CD4-positive, alpha-beta memory T cell (primary cell): Measurements from ENCODE around the gene USH1G. TPM values are rescaled to one million over a fixed set of nuclear protein-coding genes. Genes with fewer than 3 reads are reported as not detected.

Experiments
- CTCF ChIA-PET: fragments of 350-600 bp; sonication (Branson Sonifier 250); formaldehyde crosslinking; loops from one replicate; lab custom pipeline; 2021; ENCODE audit warnings: inconsistent platforms; ENCODE audit not compliant: partially characterized antibody; lab: Charles Lee
- POLR2A ChIA-PET: fragments of 350-600 bp; sonication (Branson Sonifier 250); formaldehyde crosslinking; loops from one replicate; lab custom pipeline; 2021; ENCODE audit not compliant: partially characterized antibody; lab: Charles Lee
- DNase-seq, 5 donors: peaks; one replicate each; pipeline versions ENCODE4 v3.0.0 to v3.0.0-alpha.2; 2020 to 2022; ENCODE audit warnings: mixed read lengths in 1 of 5
- H3K27ac ChIP-seq: one replicate; pipeline ENCODE4 v1.7.0; 2013; ENCODE audit warnings: low read depth, low read length
- H3K27me3 ChIP-seq: 2 replicates; pipeline ENCODE4 v1.7.0; 2013; ENCODE audit warnings: mild to moderate bottlenecking, low read length, moderate library complexity; ENCODE audit not compliant: insufficient read depth
- H3K36me3 ChIP-seq: 2 replicates; pipeline ENCODE4 v1.7.0; 2013; ENCODE audit warnings: mild to moderate bottlenecking, low read length, moderate library complexity; ENCODE audit not compliant: insufficient read depth
- H3K4me1 ChIP-seq: 2 replicates; pipeline ENCODE4 v1.7.0; 2013; ENCODE audit warnings: mild to moderate bottlenecking, low read length, moderate library complexity; ENCODE audit not compliant: insufficient read depth
- H3K4me3 ChIP-seq, 2 donors: one replicate each; pipeline ENCODE4 v1.7.0; 2013; ENCODE audit warnings: low read length in 2 of 2, mild to moderate bottlenecking in 1 of 2
- H3K9me3 ChIP-seq, 2 donors: one replicate each; pipeline ENCODE4 v1.7.0; 2013; ENCODE audit warnings: low read length in 2 of 2, control low read depth in 1 of 2; ENCODE audit not compliant: control insufficient read depth in 1 of 2
- H3K27ac Mint-ChIP-seq, 7 donors: one replicate each; pipeline ENCODE4 v1.8.0; 2020 to 2021; ENCODE audit warnings: mixed read lengths in 7 of 7, mild to moderate bottlenecking in 6 of 7, inconsistent platforms in 3 of 7, moderate library complexity in 3 of 7
- H3K27me3 Mint-ChIP-seq, 2 donors: one replicate each; pipeline ENCODE4 v1.8.0; 2020 to 2021; ENCODE audit warnings: mixed read lengths in 2 of 2
- H3K36me3 Mint-ChIP-seq, 2 donors: one replicate each; pipeline ENCODE4 v1.8.0; 2020 to 2021; ENCODE audit warnings: mixed read lengths in 2 of 2, inconsistent platforms in 1 of 2, mild to moderate bottlenecking in 1 of 2
- H3K4me1 Mint-ChIP-seq, 4 donors: one replicate each; pipeline ENCODE4 v1.8.0; 2020 to 2021; ENCODE audit warnings: mixed read lengths in 4 of 4, mild to moderate bottlenecking in 1 of 4
- H3K4me3 Mint-ChIP-seq, 8 donors: one replicate each; pipeline ENCODE4 v1.8.0; 2020 to 2021; ENCODE audit warnings: mixed read lengths in 8 of 8, mild to moderate bottlenecking in 7 of 8, moderate library complexity in 6 of 8, inconsistent platforms in 3 of 8
- H3K9me3 Mint-ChIP-seq, 8 donors: one replicate each; pipeline ENCODE4 v1.8.0; 2020 to 2021; ENCODE audit warnings: mixed read lengths in 8 of 8, mild to moderate bottlenecking in 5 of 8, inconsistent platforms in 3 of 8, moderate library complexity in 1 of 8
- intact Hi-C: fragments of 100-400 bp; cut with micrococcal nuclease; formaldehyde crosslinking; loops from one replicate; pipeline ENCODE4 v1.15.1; 2023
- polyA plus RNA-seq, 2 donors: library from polyadenylated mRNA; unstranded; fragments of 300-500 nt; fragmentation: Illumina TruSeq; gene quantifications; one replicate each; pipeline ENCODE4 v1.2.3, GENCODE V29; 2021
- total RNA-seq, 2 experiments: library from RNA; stranded (reverse); gene quantifications; one replicate each; pipeline ENCODE4 v1.2.3, GENCODE V29; 2021

USH1G gene
- total and polyA plus RNA-seq, 4 experiments from 2014 or later: not detected

- Histone ChIP-seq H3K4me3 (no peak overlapping the region), H3K4me1 (peaks cover 6% of the 10 kb centered on the region), H3K27ac (no peak overlapping the region), H3K9me3 (no peaks in the 10 kb centered on the region), H3K27me3 (no peaks in the 10 kb centered on the region), H3K36me3 (no peaks in the 10 kb centered on the region)
- intact Hi-C loops: loop anchor here (1.0 to 10.0 kb wide), 8 partner anchors 46 to 454 kb away; partner anchors contain the start of genes ARMC7 and MRPL58
- peak; percentile 25 to 64 (median 33) for DNase-seq
- H3K9me3 Mint-ChIP-seq: no peaks in the 10 kb centered on the region
- no peaks in the 10 kb centered on the region for H3K36me3 Mint-ChIP-seq
- H3K27me3 Mint-ChIP-seq: no peaks in the 10 kb centered on the region
- POLR2A ChIA-PET: interaction anchor here (1.0 to 3.1 kb wide), 11 partner anchors 10 to 452 kb away, joined by 3 to 20 read pairs (median 6); partner anchors contain the start of genes CDR2L, MIF4GD, MRPL58 and SLC16A5
- no peak overlapping the region for H3K4me3 Mint-ChIP-seq
- peaks cover 4 to 13% (median 8%) of the 10 kb centered on the region in 4 donors for H3K4me1 Mint-ChIP-seq
- H3K27ac Mint-ChIP-seq: peak overlapping the region in 3 of 7 donors; percentile 41 to 54 (median 48)
- CTCF ChIA-PET: interaction anchor here (0.7 to 6.6 kb wide), 58 partner anchors 9 to 495 kb away, joined by 3 to 107 read pairs (median 5); partner anchors contain the start of genes ARMC7, CDR2L, HID1 and MIF4GD
Observed at GRCh38 chr17:74960570-74961342, 37.7 kb upstream of the USH1G start.

- intact Hi-C loops: loop anchor here (10.0 kb wide), 1 partner anchor 455 kb away; no protein-coding TSS in a partner anchor
- no peak overlapping the region for H3K4me3 Mint-ChIP-seq
- ChIA-PET CTCF (interaction anchor here (0.7 to 6.6 kb wide), 24 partner anchors 9 to 452 kb away, joined by 3 to 107 read pairs (median 10); partner anchors contain the start of genes ARMC7, HID1, MRPL58 and OTOP2), POLR2A (interaction anchor here (2.0 to 3.1 kb wide), 2 partner anchors 11 to 52 kb away, joined by 8 to 20 read pairs; partner anchors contain the start of gene MRPL58)
- Histone ChIP-seq H3K27me3 (no peaks in the 10 kb centered on the region), H3K9me3 (no peaks in the 10 kb centered on the region), H3K27ac (no peak overlapping the region), H3K36me3 (no peaks in the 10 kb centered on the region), H3K4me3 (no peak overlapping the region), H3K4me1 (peaks cover 6% of the 10 kb centered on the region)
- H3K4me1 Mint-ChIP-seq: peaks cover 4 to 13% (median 8%) of the 10 kb centered on the region in 4 donors
- no peaks in the 10 kb centered on the region for H3K36me3 Mint-ChIP-seq
- H3K27ac Mint-ChIP-seq: peak overlapping the region in 2 of 7 donors; percentile 41 to 54
- H3K9me3 Mint-ChIP-seq: no peaks in the 10 kb centered on the region
- no peaks in the 10 kb centered on the region for H3K27me3 Mint-ChIP-seq
- no peak for DNase-seq
Observed at GRCh38 chr17:74959826-74960515, 36.9 kb upstream of the USH1G start.

GRCh38 chr17:74957935-74958740 lies 35.1 kb upstream of the USH1G start:
- no peak overlapping the region for H3K27ac ChIP-seq
- POLR2A ChIA-PET: no interaction called here
- peak; percentile 62 to 76 (median 66) for DNase-seq
- H3K27me3 ChIP-seq: no peaks in the 10 kb centered on the region
- no peaks in the 10 kb centered on the region for H3K36me3 Mint-ChIP-seq
- no peak overlapping the region for H3K27ac Mint-ChIP-seq
- peaks cover 6% of the 10 kb centered on the region for H3K4me1 ChIP-seq
- H3K9me3 Mint-ChIP-seq: no peaks in the 10 kb centered on the region
- peaks cover 4 to 13% (median 8%) of the 10 kb centered on the region in 4 donors for H3K4me1 Mint-ChIP-seq
- intact Hi-C loops: loop anchor here (1.0 kb wide), 2 partner anchors 35 to 167 kb away; partner anchors contain the start of gene USH1G
- H3K27me3 Mint-ChIP-seq: no peaks in the 10 kb centered on the region
- H3K9me3 ChIP-seq: no peaks in the 10 kb centered on the region
- no peaks in the 10 kb centered on the region for H3K36me3 ChIP-seq
- CTCF ChIA-PET: interaction anchor here (0.7 to 6.6 kb wide), 23 partner anchors 9 to 301 kb away, joined by 3 to 80 read pairs (median 4); partner anchors contain the start of genes HID1, MRPL58, NUP85 and OTOP2
- no peak overlapping the region for H3K4me3 ChIP-seq
- no peak overlapping the region for H3K4me3 Mint-ChIP-seq

GRCh38 chr17:74956093-74956492 lies 33.0 kb upstream of the USH1G start:
- ChIA-PET CTCF (interaction anchor here (1.4 to 6.6 kb wide), 4 partner anchors 16 to 234 kb away, joined by 3 to 80 read pairs (median 18); partner anchors contain the start of genes HID1, OTOP2 and USH1G), POLR2A (no interaction called here)
- Mint-ChIP-seq H3K36me3 (no peaks in the 10 kb centered on the region), H3K27ac (no peak overlapping the region), H3K9me3 (no peaks in the 10 kb centered on the region), H3K4me1 (peaks cover 1 to 13% (median 4%) of the 10 kb centered on the region in 4 donors), H3K4me3 (no peak overlapping the region), H3K27me3 (no peaks in the 10 kb centered on the region)
- no peaks in the 10 kb centered on the region for H3K4me1 ChIP-seq
- H3K4me3 ChIP-seq: no peak overlapping the region
- H3K27ac ChIP-seq: no peak overlapping the region
- no peak for DNase-seq
- H3K27me3 ChIP-seq: no peaks in the 10 kb centered on the region
- no peaks in the 10 kb centered on the region for H3K36me3 ChIP-seq
- intact Hi-C loops: no loop called here
- H3K9me3 ChIP-seq: no peaks in the 10 kb centered on the region

- Histone ChIP-seq H3K9me3 (no peaks in the 10 kb centered on the region), H3K27me3 (no peaks in the 10 kb centered on the region), H3K4me3 (no peak overlapping the region), H3K36me3 (no peaks in the 10 kb centered on the region), H3K4me1 (no peaks in the 10 kb centered on the region), H3K27ac (no peak overlapping the region)
- H3K36me3 Mint-ChIP-seq: no peaks in the 10 kb centered on the region
- H3K9me3 Mint-ChIP-seq: no peaks in the 10 kb centered on the region
- peaks cover 0 to 6% (median 1%) of the 10 kb centered on the region in 4 donors for H3K4me1 Mint-ChIP-seq
- ChIA-PET POLR2A (no interaction called here), CTCF (interaction anchor here (1.7 kb wide), 1 partner anchor 159 kb away, joined by 5 read pairs; no protein-coding TSS in a partner anchor)
- peak overlapping the region in 1 of 7 donors; percentile 35 for H3K27ac Mint-ChIP-seq
- intact Hi-C loops: no loop called here
- DNase-seq: no peak
- no peaks in the 10 kb centered on the region for H3K27me3 Mint-ChIP-seq
- no peak overlapping the region for H3K4me3 Mint-ChIP-seq
Observed at GRCh38 chr17:74954665-74955421, 31.8 kb upstream of the USH1G start.

GRCh38 chr17:74954115-74954514 lies 31.1 kb upstream of the USH1G start:
- intact Hi-C loops: no loop called here
- Mint-ChIP-seq H3K27ac (no peak overlapping the region), H3K9me3 (no peaks in the 10 kb centered on the region), H3K4me1 (peaks cover 0 to 6% (median 1%) of the 10 kb centered on the region in 4 donors), H3K36me3 (no peaks in the 10 kb centered on the region), H3K27me3 (no peaks in the 10 kb centered on the region), H3K4me3 (no peak overlapping the region)
- no peak overlapping the region for H3K27ac ChIP-seq
- H3K4me1 ChIP-seq: no peaks in the 10 kb centered on the region
- H3K27me3 ChIP-seq: no peaks in the 10 kb centered on the region
- POLR2A ChIA-PET: no interaction called here
- H3K36me3 ChIP-seq: no peaks in the 10 kb centered on the region
- CTCF ChIA-PET: interaction anchor here (1.7 kb wide), 1 partner anchor 160 kb away, joined by 5 read pairs; no protein-coding TSS in a partner anchor
- no peaks in the 10 kb centered on the region for H3K9me3 ChIP-seq
- no peak for DNase-seq
- no peak overlapping the region for H3K4me3 ChIP-seq
